SH-SY5Y (cell line): Measurements from ENCODE around the gene DCDC2B.

Experiments used
- GATA2 ChIP-seq: IDR thresholded peaks from 2 replicates; pipeline ENCODE4 v1.6.1; 2011; ENCODE audit warnings: mild to moderate bottlenecking, low read depth, low read length
- GATA3 ChIP-seq: IDR thresholded peaks from 2 replicates; pipeline ENCODE4 v1.6.1; 2011; ENCODE audit warnings: low read depth, mild to moderate bottlenecking, low read length, moderate library complexity

GRCh38 chr1:32219022-32219421, 10.1 kb downstream of the DCDC2B start:
- TF ChIP-seq GATA2 = no peak
- no peak for TF ChIP-seq GATA3
